Uterus (tissue), 4 donors: ENCODE measurements around the gene THSD4. TPM values are rescaled to one million over a fixed set of nuclear protein-coding genes. Genes with fewer than 3 reads are reported as not detected.
A peak's percentile ranks its signal among the peaks of the same experiment; 100 is the strongest.

Experiments
- DNase-seq, 2 donors: peaks; one replicate each; pipeline ENCODE4 v3.0.0-alpha.2; 2019 to 2020
- H3K27ac ChIP-seq, 2 donors: fragments of 200-600 bp; sonication (generic); 1 replicate in 1 of 2; 2 replicates in 1 of 2; pipeline ENCODE4 v1.5.1; 2016 to 2018
- H3K27me3 ChIP-seq, 2 donors: fragments of 200-600 bp; sonication (generic); one replicate each; pipeline ENCODE4 v1.5.1; 2018 to 2019; ENCODE audit warnings: control low read depth in 1 of 2
- H3K36me3 ChIP-seq, 2 donors: fragments of 200-600 bp; sonication (generic); one replicate each; pipeline ENCODE4 v1.5.1; 2019; ENCODE audit warnings: control low read depth in 1 of 2
- H3K4me1 ChIP-seq, 2 donors: fragments of 200-600 bp; sonication (generic); one replicate each; pipeline ENCODE4 v1.5.1; 2018 to 2019; ENCODE audit warnings: control low read depth in 1 of 2
- H3K4me3 ChIP-seq, 2 donors: fragments of 200-600 bp; sonication (generic); 1 replicate in 1 of 2; 2 replicates in 1 of 2; pipeline ENCODE4 v1.5.1; 2018 to 2019; ENCODE audit warnings: mild to moderate bottlenecking in 1 of 2
- H3K9me3 ChIP-seq, 2 donors: fragments of 200-600 bp; sonication (generic); one replicate each; pipeline ENCODE4 v1.5.1; 2019; ENCODE audit warnings: control low read depth in 1 of 2
- CTCF ChIP-seq, 4 experiments: fragments of 200-600 bp in 2 of 4; fragments of 450-650 bp in 2 of 4; sonication (generic) in 2 of 4; IDR thresholded peaks; one replicate each; pipeline ENCODE4 v1.5.1; 2016 to 2019; ENCODE audit warnings: antibody characterized with exemption in 4 of 4, mild to moderate bottlenecking in 2 of 4, moderate library complexity in 1 of 4
- POLR2A ChIP-seq, 2 donors: fragments of 450-650 bp; IDR thresholded peaks; one replicate each; pipeline ENCODE4 v1.6.1; 2016; ENCODE audit warnings: antibody characterized with exemption in 2 of 2, mild to moderate bottlenecking in 1 of 2, moderate library complexity in 1 of 2
- intact Hi-C: fragments of 100-400 bp; cut with DNase I; formaldehyde crosslinking; loops from one replicate; pipeline ENCODE4 v1.15.1; 2023; ENCODE audit warnings: low total_unique reads
- total RNA-seq, 4 donors: library from RNA; depleted of rRNA in 3 of 4; stranded (reverse); fragments of >200 nt in 3 of 4; gene quantifications; one replicate each; pipeline versions ENCODE4 v1.1.0 to v1.2.4, GENCODE V29; 2014 to 2023
- donor health status: DM: yes; HTN: yes; CAD: no.

THSD4 gene
- total RNA-seq, 4 donors from 2014 or later, result 7.1 to 144 (median 35.4) TPM

GRCh38 chr15:71643918-71644317 is 528.6 kb downstream of the THSD4 start:
- Histone ChIP-seq H3K4me1 (no peaks in the 10 kb centered on the region), H3K27ac (no peak overlapping the region), H3K27me3 (no peaks in the 10 kb centered on the region), H3K9me3 (no peaks in the 10 kb centered on the region), H3K4me3 (no peak overlapping the region), H3K36me3 (no peaks in the 10 kb centered on the region)
- no peak for DNase-seq
- intact Hi-C loops, result no loop called here
- TF ChIP-seq CTCF (IDR thresholded peaks at IDR 0.05) (no peak), POLR2A (IDR thresholded peaks at IDR 0.05) (no peak)

- Histone ChIP-seq H3K4me1 (no peaks in the 10 kb centered on the region), H3K4me3 (no peak overlapping the region), H3K36me3 (no peaks in the 10 kb centered on the region), H3K27ac (no peak overlapping the region), H3K9me3 (no peaks in the 10 kb centered on the region), H3K27me3 (no peaks in the 10 kb centered on the region)
- intact Hi-C loops, result no loop called here
- TF ChIP-seq CTCF (IDR thresholded peaks at IDR 0.05) (no peak), POLR2A (IDR thresholded peaks at IDR 0.05) (no peak)
- no peak for DNase-seq
Measured at GRCh38 chr15:71646767-71647486, 531.7 kb downstream of the THSD4 start.

GRCh38 chr15:71647487-71647808 is 532.2 kb downstream of the THSD4 start:
- Histone ChIP-seq H3K36me3 (no peaks in the 10 kb centered on the region), H3K4me1 (no peaks in the 10 kb centered on the region), H3K4me3 (no peak overlapping the region), H3K27ac (peak overlapping the region in 1 of 2 donors; percentile 8), H3K27me3 (no peaks in the 10 kb centered on the region), H3K9me3 (no peaks in the 10 kb centered on the region)
- no peak for DNase-seq
- intact Hi-C loops, result no loop called here
- TF ChIP-seq CTCF (IDR thresholded peaks at IDR 0.05) (no peak), POLR2A (IDR thresholded peaks at IDR 0.05) (no peak)

DNA sequence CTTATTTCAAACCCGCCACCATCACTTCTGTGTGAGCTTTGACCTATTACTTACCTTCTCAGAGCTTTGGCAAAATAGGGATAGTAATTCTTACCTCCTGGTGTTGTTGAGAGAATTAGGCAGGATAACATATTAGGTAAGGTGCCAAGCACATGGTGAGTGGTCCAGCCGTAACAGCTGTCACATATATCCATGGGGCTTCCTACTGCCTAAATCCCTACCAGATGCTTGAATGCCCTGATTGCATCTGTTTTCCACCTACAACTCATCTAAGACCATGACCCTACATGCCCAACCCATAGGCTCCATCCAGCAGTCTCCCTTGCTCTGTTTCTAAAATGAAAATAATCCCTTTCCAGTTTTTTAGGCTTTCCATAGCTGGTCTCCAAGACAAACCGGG is 532.8 kb downstream of the THSD4 start:
- Histone ChIP-seq H3K4me1 (no peaks in the 10 kb centered on the region), H3K36me3 (no peaks in the 10 kb centered on the region), H3K9me3 (no peaks in the 10 kb centered on the region), H3K4me3 (no peak overlapping the region), H3K27me3 (no peaks in the 10 kb centered on the region), H3K27ac (no peak overlapping the region)
- no peak for DNase-seq
- intact Hi-C loops, result no loop called here
- TF ChIP-seq CTCF (IDR thresholded peaks at IDR 0.05) (no peak), POLR2A (IDR thresholded peaks at IDR 0.05) (no peak)

- Histone ChIP-seq H3K4me1 (no peaks in the 10 kb centered on the region), H3K4me3 (no peak overlapping the region), H3K27ac (no peak overlapping the region), H3K36me3 (no peaks in the 10 kb centered on the region), H3K9me3 (no peaks in the 10 kb centered on the region), H3K27me3 (no peaks in the 10 kb centered on the region)
- no peak for DNase-seq
- TF ChIP-seq CTCF (IDR thresholded peaks at IDR 0.05) (no peak), POLR2A (IDR thresholded peaks at IDR 0.05) (no peak)
- intact Hi-C loops, result no loop called here
Measured at GRCh38 chr15:71649894-71650293, 534.6 kb downstream of the THSD4 start.
